ENCODE data around the gene DYRK1A.

The DYRK1A gene

DNA sequence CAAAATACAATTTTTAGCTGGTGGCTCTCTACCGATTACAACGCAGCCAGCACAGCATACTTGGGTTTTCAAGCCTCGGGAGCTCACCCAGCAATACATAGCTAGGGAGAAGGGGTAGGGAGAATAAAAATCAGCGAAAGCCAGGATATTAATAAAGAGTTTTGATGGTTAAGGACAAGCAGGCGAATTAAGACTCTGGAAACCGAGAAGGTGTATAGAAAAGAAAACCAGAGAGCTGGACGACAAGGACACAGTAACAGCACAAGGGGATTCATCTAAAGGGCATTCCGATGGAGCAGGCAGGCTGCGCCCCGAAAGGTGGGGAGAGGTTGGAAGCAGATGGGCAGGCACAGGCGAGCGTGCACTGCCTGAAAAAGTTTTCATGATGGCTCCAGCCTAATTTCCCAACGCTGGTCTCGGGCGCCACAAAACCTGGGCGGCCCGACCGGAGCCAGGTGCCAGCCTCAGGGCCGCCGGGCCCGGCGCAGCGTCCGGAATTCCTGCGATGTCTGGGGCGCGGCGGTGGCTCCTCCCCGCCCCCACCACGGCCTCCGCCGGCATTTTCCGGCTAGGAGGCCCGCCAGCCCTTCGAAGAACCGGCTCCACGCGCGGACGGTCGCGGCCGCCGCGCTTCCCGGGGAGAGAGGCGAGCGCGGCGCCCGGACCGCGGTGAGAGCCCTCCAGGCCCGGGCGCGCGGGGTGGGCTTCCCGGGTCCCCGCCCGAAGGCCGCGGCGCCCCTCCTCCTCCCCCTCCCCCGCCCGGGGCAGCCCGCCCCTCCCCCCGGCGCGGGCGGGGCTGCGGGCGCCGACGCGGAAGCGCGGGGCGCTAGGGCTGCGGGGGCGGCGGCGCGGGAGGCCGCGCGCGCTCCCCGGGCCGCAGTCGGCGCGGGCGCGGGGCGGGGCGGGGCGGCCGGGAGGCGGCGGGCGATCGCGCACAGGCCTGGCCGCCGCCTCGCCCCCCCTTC, 774 bp upstream of the DYRK1A start:
- DNase-seq: no peak

DNA sequence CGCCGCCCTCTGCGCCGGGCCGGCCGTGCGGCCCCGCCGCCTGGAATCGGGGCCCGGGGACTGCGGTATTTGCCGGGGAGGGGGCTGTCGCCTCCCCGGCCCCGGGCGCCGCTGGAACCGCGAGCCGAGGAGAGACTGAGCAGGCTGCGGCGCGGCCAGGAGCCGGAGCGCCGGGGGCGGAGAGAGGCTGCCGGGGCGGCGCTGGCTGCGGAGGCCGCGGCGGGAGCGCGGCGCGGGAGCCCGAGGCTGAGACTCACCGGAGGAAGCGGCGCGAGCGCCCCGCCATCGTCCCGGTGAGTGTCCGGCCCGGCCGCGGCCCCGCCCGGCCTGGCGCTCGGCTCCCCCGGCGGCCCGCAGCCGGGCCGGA, 746 bp downstream of the DYRK1A start:
- no peak for DNase-seq

DNA sequence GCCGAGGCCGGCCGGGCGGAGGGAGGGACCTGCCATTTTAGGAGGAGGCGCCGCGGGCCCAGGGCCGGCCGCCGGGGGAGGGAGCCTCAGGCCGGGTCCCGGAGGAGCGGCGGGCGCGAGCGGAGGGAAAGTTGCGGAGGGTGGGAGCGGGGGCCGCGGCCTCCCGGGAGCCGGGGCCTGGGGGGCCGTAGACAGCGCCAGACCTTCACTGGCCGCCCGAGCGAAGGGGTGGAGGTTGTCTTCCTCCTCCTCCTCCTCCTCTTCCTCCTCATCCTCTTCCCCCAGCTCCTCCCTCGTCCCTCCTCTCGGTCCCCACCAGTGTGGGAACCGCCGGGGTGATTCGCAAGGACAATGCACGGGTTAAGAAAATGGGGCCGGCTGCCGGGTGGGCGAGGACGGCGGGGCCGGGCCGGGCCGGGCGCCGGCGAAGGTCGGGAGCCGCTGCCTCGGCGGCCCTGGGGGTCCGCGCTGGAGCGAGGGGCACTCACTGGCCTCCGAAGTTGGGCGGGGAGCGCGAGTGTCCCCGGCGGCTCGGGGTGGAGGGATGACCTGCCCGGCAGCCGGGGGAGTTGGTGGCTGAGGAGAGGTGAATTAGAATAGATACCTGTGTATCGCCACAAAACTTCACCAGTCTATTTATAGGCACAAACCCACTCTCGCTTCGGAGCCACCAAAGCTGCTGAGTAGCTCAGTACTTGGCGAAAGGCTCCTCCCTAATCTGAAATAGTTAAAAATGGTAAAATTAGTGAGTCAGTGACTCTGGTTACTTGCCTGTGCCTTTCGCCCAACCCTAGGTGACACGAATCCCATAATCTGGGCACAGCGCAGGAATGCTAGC, 1.3 kb downstream of the DYRK1A start:
- no peak for DNase-seq

DNA sequence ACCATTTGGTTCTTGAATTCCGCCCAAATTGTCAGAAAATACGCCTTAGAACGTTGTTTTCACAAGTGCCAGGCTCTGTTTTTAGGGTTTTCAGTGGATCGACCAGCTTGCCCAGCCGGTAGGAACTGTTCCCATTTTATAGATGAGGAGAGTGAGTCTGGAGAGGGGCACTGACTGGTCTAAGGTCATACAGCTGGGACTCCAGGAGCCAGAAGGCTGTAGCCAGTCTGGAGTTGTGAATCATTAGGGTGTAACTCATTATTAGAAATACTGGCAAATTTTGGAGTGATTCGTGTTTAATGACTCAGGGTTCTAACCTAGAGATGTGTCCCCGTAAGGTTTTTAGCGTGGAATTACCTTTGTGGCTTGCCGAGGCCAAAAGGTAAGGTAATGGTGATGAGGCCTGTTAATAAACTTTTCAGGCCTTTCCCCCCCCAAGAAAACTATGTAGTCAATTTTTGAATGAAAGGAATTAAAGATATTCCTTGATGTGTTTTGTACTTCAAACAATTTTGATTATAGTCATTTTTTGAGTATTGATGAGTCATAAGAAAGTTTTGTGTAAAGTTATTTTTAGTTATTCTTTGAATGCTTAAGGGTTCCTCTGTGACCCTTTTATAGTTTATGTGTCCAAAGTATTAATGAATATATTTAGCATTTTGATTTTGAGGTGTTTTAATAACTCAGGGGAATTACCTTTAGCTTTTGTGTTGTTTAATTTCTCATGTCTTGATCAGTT, 2.1 kb downstream of the DYRK1A start:
- DNase-seq: no peak

DNA sequence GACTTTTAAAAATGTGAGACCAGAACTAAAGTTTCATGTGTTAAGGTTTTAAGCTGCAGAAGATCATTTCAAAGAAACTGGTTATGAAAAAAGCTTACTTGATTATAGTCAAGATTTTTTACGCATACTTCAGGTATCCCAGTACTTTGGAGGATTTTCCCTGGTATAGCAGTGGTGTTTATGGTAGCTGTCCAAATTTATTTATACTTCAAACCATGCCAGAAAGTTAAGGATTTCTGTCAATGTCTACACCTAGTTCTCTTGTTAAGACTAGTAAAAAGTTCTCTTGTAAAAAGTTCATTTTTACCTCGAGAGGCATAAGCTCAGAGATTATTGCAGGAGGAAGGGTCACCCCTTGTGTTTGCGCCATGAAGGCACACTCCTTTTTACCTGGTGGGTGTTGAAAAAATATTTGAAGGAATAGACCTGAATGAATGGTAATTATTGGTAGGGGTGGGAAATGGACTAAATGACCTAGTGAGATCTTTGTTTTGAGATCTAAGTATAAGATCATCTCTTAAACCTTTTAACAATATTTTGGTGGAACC, 2.8 kb downstream of the DYRK1A start:
- DNase-seq: no peak

DNA sequence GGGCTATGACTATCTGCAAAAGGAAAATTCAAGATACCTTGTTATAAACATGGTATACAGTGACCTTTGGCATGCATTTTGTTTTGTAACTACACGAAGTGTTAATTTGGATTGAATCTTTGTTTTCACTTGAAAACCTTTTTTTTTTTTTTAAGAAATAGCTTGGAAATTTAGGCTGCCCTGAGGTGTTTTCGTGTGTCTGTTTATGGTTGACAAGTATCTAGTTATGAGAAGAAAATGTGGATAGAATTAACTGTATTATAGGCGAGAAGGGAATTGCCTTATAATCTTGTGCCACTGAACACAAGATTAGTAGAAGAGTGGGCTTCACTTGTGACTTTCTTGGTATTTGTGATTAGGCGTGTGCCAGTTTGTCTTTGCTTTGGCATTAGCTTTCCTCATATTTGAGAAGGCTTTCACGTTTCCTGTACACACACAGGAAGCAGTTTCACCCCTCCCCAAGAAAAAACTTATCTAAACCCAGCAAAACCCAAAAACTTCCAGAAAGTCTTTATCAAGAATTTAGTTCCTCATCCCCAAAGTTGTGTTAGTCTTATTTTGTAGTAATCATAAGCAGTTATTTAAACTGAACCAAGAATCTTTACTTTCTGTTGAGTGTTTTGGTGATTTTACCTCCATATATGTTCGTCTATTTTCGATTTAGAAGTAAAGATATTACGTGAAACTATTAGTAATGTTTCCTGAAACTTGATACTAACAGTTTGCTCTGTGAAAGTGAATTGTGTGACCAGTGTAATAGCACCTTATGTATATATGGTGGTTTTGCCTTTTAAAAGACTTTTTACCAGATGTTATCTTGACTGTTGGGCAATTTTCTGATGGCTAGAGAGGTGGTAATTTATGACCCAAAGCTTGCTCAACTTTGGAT, 3.8 kb downstream of the DYRK1A start:
- DNase-seq: no peak

DNA sequence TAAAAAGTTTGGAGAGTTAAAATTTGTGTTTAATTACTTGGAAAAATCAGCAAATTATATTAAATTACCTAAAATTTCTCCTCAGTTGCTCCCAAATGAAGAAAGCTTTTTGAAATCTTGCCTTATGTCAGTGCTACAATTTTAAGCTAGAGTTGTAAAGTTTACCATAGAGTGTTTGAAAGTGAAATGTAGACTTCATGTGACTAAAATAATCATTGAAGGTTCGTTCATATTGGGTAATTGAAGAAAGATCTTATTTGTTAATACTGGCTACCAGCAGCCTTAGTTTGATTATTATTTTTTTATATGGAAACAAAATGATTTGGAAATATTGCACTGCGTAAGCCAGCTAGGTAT, 4.4 kb downstream of the DYRK1A start:
- DNase-seq: no peak

DNA sequence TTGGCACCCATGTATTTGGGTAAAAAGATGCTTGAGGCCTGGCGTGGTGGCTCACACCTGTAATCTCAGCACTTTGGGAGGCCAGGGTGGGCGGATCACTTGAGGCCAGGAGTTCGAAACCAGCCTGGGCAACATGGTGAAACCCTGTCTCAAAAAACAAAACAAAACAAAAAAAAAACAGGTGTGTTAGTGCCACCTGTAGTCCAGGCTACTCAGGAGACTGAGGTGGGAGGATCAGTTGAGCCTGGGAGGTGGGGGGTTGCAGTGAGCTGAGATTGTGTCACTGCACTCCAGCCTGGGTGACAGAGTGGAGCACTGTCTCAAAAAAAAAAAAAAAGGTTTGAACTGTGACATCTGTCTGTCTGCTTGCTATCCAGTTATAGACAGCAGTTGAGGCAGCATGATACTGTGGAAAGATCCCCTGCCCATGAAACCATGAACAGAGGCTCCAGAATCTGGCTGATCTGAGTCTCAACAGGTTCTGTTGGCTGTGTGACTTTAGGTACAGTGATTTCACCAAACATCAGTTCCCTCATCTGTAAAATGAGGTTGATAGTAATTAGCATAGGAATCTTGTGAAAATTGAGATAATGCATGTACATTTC, 5.7 kb downstream of the DYRK1A start:
- no peak for DNase-seq

DNA sequence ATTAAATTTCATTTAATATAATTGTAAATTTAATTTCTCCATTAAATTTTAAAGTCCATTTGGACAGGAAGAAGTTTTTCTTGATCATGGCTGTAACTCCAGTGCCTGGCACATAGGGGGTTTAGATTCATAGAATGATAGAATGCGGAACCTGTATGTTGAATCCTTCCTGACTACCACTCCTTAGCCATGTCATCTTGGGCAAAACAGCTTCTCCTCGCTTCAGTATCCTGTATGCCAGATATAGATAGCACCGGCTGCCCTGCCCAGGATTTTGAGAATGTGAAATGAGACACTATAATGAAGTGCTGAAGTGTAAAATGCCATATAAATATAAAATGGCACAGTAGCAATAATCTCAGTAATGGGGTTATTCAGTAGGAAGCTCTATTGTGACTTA, 6.4 kb downstream of the DYRK1A start:
- DNase-seq: no peak

DNA sequence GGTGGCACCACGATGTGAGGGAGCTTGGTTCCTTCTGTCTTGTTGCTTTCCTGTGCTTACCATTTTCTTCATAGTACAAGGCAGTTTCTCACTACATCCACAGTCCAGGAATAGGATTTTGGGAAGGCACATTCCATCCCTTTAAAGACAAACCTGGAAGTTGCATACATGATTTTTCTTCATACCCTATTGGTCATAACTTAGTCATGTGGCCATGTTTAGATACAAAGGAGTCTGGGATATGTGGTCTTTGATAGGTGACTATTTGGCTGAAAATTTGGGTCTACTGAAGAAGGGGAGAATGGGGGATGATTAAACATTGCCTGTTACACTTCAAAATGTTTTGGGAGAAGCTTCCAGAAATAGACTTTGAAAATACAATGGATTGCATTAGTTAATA, 7.0 kb downstream of the DYRK1A start:
- no peak for DNase-seq

DNA sequence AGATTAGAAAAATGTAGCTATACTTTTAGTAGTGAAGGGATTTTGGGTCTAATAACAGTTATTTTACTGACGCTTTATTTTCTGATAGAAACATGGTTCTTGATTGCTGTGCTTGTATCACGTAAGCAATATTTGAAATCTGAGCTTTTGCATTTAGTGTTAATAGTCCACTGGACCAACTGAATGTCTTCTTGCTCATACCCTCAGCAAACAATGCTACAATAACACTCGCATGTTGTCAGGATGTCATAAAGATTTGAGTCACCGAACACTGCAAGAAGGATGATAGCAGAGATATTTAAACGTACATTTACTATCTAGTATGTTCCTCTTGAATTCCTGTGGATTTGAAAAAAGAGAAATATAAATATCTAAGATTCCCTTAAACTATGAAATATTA, 7.5 kb downstream of the DYRK1A start:
- DNase-seq: no peak

DNA sequence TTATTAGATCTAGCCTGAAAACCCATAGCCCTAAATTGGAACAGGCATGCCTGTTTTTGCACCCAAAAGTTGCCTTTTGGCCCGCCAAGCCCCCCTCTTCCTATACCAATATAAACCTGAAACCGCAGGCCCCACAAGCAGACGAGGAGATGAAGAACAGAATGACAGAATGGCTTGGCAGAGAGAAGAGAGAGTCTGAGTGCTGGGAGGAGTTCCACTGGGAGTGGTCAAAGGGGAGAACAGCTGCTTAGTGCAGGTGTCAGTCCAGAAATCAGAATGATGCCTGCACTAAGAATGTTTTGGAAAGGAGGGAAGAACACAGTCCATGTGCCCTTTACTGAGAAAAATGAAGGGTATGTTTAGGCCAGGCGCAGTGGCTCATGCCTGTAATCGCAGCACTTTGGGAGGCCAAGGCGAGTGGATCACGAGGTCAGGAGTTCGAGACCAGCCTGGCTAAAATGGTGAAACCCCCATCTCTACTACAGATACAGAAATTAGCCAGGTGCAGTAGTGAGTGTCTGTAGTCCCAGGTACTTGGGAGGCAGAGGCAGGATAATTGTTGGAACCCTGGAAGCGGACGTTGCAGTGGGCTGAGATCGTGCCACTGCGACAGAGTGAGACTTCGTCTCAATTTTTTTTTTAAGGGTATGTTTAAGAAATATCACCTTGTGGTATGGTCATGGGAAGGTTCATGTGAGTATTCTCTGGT, 9.4 kb downstream of the DYRK1A start:
- no peak for DNase-seq

DNA sequence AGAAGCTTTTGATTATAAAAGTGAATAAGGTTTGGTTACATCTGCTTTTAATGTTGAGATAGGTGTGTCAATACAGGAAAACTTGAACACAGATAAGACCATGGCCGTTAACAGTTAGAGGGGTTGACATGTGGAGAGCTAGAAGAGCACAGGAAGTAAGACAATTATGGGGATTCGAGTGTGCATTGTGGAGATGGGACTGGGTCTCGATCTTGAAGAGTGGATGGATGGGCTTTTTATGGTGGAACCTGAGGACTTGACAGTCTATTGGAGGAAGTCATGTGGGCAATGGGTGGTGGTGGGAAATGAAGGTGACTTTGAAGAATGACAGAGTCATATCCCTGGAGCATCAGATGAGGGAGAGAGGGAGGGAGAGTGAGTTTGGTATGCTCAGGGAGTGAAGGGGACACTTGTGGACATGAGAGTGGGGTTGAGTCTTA, 12.1 kb downstream of the DYRK1A start:
- DNase-seq: no peak

DNA sequence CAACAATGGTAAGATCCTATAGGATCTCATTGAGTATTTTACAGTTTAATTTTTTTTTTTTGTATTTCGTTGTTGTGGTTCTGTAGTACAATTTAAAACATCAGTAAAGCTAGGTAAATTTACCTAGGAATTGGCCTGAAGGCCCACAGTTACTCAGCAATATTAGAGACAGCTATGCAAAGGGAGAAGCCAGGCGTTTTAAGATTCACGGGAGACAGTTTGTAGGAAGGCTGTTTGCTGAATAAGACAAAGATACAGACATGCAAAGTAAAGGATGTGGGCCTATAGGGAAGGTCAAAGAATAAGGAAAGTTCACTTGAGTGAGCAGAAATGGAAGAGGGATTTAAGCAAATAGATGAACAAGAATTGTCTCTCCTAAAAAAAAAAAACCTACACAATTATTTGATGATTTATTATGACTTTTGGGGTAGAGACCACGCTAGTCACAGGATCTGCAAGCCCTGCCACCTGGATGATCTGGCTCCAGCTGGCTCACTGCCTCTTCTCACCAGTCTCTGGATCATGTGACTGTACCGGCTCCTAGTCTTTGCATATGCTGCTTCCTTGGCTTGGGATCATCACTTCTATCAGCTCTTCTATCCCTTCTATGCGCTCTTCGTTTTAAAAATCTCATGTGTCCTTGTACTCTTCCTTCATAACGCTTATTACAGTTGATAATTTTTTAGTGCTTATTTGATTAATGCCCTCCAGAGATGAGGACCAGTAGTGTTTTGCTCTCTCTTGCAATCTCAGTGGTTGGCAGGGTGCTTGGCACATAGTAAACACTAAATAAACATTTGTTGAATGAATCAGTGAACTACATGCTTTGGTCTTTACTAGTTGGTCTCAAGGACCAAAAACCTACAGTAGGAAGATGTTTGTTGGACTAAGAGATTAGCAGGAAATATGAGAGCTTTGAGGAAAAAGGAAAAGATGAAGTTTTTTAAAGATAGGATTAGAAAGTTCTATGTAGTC, 14.1 kb downstream of the DYRK1A start:
- DNase-seq: no peak

DNA sequence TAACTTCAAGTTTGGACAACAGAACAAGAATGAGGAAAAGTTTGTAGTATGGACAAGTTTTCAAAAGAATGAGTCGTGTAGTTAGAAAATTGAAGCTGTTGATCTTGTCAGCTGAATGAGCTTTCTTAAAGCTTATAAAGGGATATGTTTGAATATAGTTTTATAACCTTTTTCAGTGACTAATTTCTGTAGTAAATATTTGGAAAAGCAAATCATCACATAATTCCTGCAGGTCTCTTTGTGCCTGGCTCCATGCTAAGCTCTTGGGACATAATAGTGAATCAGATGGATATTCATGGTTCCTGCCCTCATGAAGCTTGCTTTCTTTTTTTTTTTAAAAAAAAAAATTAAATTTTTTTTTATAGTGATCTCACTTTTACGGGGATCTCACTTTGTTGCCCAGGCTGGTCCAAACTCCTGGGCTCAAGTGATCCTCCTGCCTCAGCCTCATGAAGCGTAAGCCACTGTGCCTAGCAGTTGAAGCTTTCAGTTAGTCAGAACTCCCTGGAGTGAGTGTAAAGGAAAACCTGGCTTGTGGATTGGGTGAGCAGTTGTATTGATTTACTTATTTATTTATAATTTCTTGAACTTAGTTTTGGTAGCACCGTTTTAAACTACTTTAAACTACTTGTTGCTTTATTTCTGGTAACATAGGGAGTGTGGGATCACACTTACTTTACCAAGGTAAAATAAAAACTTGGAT, 15.5 kb downstream of the DYRK1A start:
- DNase-seq: no peak

DNA sequence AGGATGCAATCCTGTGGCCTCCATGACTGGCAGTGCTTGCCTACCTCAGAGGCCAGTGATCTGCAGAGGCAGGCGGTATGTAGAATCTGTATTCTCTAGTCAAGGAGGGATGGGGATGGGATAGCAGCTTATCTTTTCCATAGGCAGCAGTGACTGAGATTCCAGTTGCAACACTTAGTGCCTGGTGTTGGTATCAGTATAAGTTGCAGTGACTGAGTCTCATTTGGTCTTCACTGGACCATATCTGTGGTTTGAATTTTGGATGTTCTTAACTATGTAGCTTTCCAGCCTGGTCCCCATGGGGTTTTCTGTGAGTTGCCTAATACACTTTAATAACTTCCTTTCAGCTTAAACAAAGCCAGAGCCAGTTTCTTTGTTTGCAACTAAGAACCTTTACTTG, 16.5 kb downstream of the DYRK1A start:
- DNase-seq: no peak

DNA sequence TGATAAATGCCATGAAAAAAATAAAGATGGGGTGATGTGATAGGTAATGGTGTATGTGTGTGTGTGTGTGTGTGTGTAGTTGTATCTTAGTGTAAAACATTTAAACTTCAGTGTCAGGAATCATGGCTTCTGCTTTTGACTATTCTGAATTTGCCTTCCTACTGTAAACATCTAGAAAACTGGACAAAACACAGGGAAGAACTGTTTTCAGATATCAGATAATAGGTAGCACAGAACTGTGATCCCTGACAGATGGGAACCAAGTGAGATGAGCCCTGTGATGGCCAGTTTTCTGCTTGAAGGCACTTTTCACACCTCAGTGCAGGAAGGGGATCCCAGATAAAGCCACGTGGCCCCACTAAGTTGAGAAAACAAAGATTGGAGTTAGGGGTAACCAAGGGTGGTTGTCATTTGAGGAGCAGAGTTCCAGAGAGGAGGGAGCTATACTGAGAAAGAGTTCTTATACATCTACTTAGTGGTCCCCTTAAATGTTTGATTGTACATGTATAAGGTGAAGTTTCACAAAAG, 17.3 kb downstream of the DYRK1A start:
- no peak for DNase-seq

DNA sequence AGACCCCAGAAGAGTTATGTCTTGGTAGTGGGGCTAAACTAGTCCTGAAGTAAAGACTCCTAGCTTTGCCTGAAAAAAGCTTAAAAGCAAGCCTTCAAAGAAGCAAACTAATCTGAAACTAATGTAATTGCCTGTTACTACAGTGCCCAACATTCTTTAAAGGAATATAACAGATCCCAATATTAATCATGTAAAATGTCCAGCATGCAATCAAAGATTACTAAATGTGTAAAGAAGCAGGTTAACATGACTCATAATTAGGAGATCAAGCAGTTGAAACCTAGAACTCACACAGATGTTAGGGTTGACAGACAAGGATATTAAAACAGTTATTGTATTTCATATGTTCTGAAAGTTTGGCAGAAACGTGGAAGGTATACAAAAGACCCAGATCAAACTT, 17.8 kb downstream of the DYRK1A start:
- no peak for DNase-seq

Data from NCI-H1930 (cell line).